Liver (tissue), 3 donors: Measurements from ENCODE around the gene PIP4K2A.

Experiments
- NR2F2 ChIP-seq: IDR thresholded peaks from 2 replicates; pipeline ENCODE4 v1.6.1; 2016; ENCODE audit warnings: antibody characterized with exemption
- RAD21 ChIP-seq, 2 donors: IDR thresholded peaks; 2 replicates each; pipeline ENCODE4 v1.6.1; 2016; ENCODE audit warnings: antibody characterized with exemption in 2 of 2, mild to moderate bottlenecking in 2 of 2
- SP1 ChIP-seq: IDR thresholded peaks from 2 replicates; pipeline ENCODE4 v1.6.1; 2018; ENCODE audit warnings: antibody characterized with exemption, mild to moderate bottlenecking
- TAF1 ChIP-seq: conservative IDR thresholded peaks from 2 replicates; pipeline ENCODE4 v1.6.1; 2016; ENCODE audit warnings: antibody characterized with exemption, mild to moderate bottlenecking
- YY1 ChIP-seq: IDR thresholded peaks from 2 replicates; pipeline ENCODE4 v1.6.1; 2016; ENCODE audit warnings: antibody characterized with exemption, mild to moderate bottlenecking
- TF ChIP-seq, protein P1 (sequence below): fragments of 150-350 bp; IDR thresholded peaks from 2 replicates; pipeline ENCODE4 v1.5.1; 2017; ENCODE audit warnings: improper control_type of control experiment, low read depth, low read length; ENCODE audit not compliant: missing input control
- TF ChIP-seq, protein P2 (sequence below): IDR thresholded peaks from 2 replicates; pipeline ENCODE4 v1.6.1; 2016; ENCODE audit warnings: antibody characterized with exemption, mild to moderate bottlenecking
- TF ChIP-seq, protein P3 (sequence below): IDR thresholded peaks from 2 replicates; pipeline ENCODE4 v1.6.1; 2016; ENCODE audit warnings: antibody characterized with exemption
- donor health status: healthy.
- donor health status: healthy.

DNA sequence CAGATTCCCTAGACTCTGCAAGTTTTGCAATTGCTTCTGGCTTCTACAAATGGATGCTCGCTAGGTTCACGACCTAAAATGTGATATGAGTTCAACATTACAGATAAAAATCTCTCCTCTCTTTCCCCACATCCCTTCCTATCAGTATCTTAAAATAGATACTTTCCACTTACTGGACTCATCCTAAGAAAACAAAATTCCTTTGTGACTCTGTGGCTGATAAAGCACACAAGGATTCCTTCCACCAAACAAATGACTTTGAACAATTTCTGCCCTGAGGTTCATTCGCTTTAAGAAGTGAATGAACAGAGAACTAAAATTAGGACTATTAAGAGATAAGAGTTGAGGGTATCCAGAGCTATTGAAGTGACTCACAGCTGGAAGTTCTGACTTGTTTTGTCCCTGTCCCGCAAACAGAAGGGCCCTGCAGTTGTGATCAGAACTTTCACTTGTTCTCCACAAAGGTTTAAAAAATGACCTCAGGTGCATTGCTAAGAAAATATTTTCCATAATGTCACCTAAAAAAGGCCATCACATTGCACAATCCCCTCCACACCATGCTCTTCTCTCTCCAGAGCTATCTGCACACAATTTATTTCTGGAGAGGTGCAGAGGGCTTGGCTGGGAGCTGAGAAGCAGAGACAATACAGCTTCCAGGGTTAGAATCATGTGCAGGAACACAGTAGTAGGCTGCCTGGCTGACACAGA lies 96.1 kb downstream of the PIP4K2A start:
- TF ChIP-seq, protein P1, sequence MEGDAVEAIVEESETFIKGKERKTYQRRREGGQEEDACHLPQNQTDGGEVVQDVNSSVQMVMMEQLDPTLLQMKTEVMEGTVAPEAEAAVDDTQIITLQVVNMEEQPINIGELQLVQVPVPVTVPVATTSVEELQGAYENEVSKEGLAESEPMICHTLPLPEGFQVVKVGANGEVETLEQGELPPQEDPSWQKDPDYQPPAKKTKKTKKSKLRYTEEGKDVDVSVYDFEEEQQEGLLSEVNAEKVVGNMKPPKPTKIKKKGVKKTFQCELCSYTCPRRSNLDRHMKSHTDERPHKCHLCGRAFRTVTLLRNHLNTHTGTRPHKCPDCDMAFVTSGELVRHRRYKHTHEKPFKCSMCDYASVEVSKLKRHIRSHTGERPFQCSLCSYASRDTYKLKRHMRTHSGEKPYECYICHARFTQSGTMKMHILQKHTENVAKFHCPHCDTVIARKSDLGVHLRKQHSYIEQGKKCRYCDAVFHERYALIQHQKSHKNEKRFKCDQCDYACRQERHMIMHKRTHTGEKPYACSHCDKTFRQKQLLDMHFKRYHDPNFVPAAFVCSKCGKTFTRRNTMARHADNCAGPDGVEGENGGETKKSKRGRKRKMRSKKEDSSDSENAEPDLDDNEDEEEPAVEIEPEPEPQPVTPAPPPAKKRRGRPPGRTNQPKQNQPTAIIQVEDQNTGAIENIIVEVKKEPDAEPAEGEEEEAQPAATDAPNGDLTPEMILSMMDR = no peak
- no peak for TF ChIP-seq TAF1
- TF ChIP-seq NR2F2 = peak; percentile 77
- TF ChIP-seq RAD21 (IDR thresholded peaks at IDR 0.05) = no peak
- TF ChIP-seq, protein P2, sequence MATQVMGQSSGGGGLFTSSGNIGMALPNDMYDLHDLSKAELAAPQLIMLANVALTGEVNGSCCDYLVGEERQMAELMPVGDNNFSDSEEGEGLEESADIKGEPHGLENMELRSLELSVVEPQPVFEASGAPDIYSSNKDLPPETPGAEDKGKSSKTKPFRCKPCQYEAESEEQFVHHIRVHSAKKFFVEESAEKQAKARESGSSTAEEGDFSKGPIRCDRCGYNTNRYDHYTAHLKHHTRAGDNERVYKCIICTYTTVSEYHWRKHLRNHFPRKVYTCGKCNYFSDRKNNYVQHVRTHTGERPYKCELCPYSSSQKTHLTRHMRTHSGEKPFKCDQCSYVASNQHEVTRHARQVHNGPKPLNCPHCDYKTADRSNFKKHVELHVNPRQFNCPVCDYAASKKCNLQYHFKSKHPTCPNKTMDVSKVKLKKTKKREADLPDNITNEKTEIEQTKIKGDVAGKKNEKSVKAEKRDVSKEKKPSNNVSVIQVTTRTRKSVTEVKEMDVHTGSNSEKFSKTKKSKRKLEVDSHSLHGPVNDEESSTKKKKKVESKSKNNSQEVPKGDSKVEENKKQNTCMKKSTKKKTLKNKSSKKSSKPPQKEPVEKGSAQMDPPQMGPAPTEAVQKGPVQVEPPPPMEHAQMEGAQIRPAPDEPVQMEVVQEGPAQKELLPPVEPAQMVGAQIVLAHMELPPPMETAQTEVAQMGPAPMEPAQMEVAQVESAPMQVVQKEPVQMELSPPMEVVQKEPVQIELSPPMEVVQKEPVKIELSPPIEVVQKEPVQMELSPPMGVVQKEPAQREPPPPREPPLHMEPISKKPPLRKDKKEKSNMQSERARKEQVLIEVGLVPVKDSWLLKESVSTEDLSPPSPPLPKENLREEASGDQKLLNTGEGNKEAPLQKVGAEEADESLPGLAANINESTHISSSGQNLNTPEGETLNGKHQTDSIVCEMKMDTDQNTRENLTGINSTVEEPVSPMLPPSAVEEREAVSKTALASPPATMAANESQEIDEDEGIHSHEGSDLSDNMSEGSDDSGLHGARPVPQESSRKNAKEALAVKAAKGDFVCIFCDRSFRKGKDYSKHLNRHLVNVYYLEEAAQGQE = no peak
- TF ChIP-seq YY1 = no peak
- TF ChIP-seq, protein P3, sequence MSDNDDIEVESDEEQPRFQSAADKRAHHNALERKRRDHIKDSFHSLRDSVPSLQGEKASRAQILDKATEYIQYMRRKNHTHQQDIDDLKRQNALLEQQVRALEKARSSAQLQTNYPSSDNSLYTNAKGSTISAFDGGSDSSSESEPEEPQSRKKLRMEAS = no peak
- TF ChIP-seq SP1 = peak; percentile 28
